AG10803 (cell line): Measurements from ENCODE around the gene ABCC6.

Experiments used
- DNase-seq: peaks from one replicate; pipeline ENCODE4 v3.0.0; 2010; ENCODE audit warnings: low read depth
- H3K4me3 ChIP-seq: 2 replicates; pipeline ENCODE4 v1.5.1; 2011; ENCODE audit warnings: mild to moderate bottlenecking, low read length, control low read depth
- CTCF ChIP-seq: conservative IDR thresholded peaks from 2 replicates; pipeline ENCODE4 v1.5.1; 2011; ENCODE audit warnings: mild to moderate bottlenecking, low read length, control low read depth, inconsistent platforms

Gene ABCC6

GRCh38 chr16:16138034-16138635, 85.2 kb downstream of the ABCC6 start:
- DNase-seq = no peak
- no peak for TF ChIP-seq CTCF
- no peak overlapping the region for H3K4me3 ChIP-seq

- DNase-seq = peak; percentile 10
- H3K4me3 ChIP-seq = no peak overlapping the region
- no peak for TF ChIP-seq CTCF
These were observed 86.2 kb downstream of the ABCC6 start for GRCh38 chr16:16137110-16137509.

GRCh38 chr16:16136588-16136987, 86.7 kb downstream of the ABCC6 start:
- no peak for TF ChIP-seq CTCF
- no peak for DNase-seq

GRCh38 chr16:16133943-16134604, 89.2 kb downstream of the ABCC6 start:
- H3K4me3 ChIP-seq = no peak overlapping the region
- no peak for DNase-seq
- no peak for TF ChIP-seq CTCF

More at GRCh38 chr16:16136588-16136987, 86.7 kb downstream of the ABCC6 start:
- no peak overlapping the region for H3K4me3 ChIP-seq

- H3K4me3 ChIP-seq = no peak overlapping the region
- no peak for TF ChIP-seq CTCF
- no peak for DNase-seq
These were observed 91.6 kb downstream of the ABCC6 start for GRCh38 chr16:16131659-16132058.

GRCh38 chr16:16131204-16131603, 92.1 kb downstream of the ABCC6 start:
- H3K4me3 ChIP-seq = no peak overlapping the region
- no peak for TF ChIP-seq CTCF
- DNase-seq = no peak

GRCh38 chr16:16127469-16128116, 95.7 kb downstream of the ABCC6 start:
- H3K4me3 ChIP-seq = no peak overlapping the region
- peak; percentile 65 for DNase-seq
- TF ChIP-seq CTCF = peak; percentile 88
